Testis (tissue), 3 donors: ENCODE results near the gene MAN1B1. TPM values are rescaled to one million over a fixed set of nuclear protein-coding genes. Genes with fewer than 3 reads are reported as not detected.

ENCODE experiments used
- DNase-seq: peaks from one replicate; pipeline ENCODE4 v3.0.0-alpha.2; 2019
- H3K27ac ChIP-seq, 2 donors: fragments of 200-600 bp; sonication (generic); one replicate each; pipeline ENCODE4 v1.5.1; 2019
- H3K27me3 ChIP-seq: fragments of 200-600 bp; sonication (generic); one replicate; pipeline ENCODE4 v1.5.1; 2019
- H3K36me3 ChIP-seq: fragments of 200-600 bp; sonication (generic); one replicate; pipeline ENCODE4 v1.5.1; 2017; ENCODE audit warnings: low read depth; ENCODE audit errors: missing control alignments
- H3K4me1 ChIP-seq: fragments of 200-600 bp; sonication (generic); one replicate; pipeline ENCODE4 v1.5.1; 2019
- H3K4me3 ChIP-seq, 2 donors: fragments of 200-600 bp; sonication (generic); one replicate each; pipeline ENCODE4 v1.5.1; 2017 to 2019
- H3K9me3 ChIP-seq: fragments of 200-600 bp; sonication (generic); one replicate; pipeline ENCODE4 v1.5.1; 2017
- POLR2A ChIP-seq: fragments of 450-650 bp; IDR thresholded peaks from one replicate; pipeline ENCODE4 v1.6.1; 2017; ENCODE audit warnings: antibody characterized with exemption, mild to moderate bottlenecking, moderate library complexity
- WGBS, 2 donors: methylation state at CpG; one replicate each; pipeline ENCODE4 v1.1.5; 2018; 5-methylcytosine and 5-hydroxymethylcytosine counted together
- intact Hi-C: fragments of 100-400 bp; cut with DNase I; formaldehyde crosslinking; loops from one replicate; pipeline ENCODE4 v1.15.1; 2023; ENCODE audit warnings: low total_unique reads
- polyA plus RNA-seq: library from polyadenylated mRNA; stranded (reverse); fragments of 350-450 nt; fragmentation: Illumina TruSeq; extraction: RNeasy Lipid Tissue Mini Kit (QIAGEN cat#74804); gene quantifications from one replicate; pipeline ENCODE4 v1.2.3, GENCODE V29; 2014; ENCODE audit warnings: low read depth, low replicate concordance; ENCODE audit not compliant: insufficient read depth
- small RNA-seq, 2 donors: library from RNA; depleted of rRNA; stranded (forward); fragments of <200 nt; gene quantifications; one replicate each; pipeline ENCODE3, GENCODE V24; 2016
- total RNA-seq, 2 donors: library from RNA; depleted of rRNA; stranded (reverse); fragments of >200 nt; gene quantifications; one replicate each; pipeline ENCODE4 v1.2.3, GENCODE V29; 2016
- TF ChIP-seq, protein P1 (sequence below), 3 experiments: fragments of 450-650 bp in 2 of 3; fragments of 200-600 bp in 1 of 3; sonication (generic) in 1 of 3; IDR thresholded peaks; one replicate each; pipeline ENCODE4 v1.5.1; 2016 to 2019; ENCODE audit warnings: antibody characterized with exemption in 3 of 3, mild to moderate bottlenecking in 2 of 3, moderate library complexity in 1 of 3

MAN1B1 gene
- total and polyA plus RNA-seq, 3 donors from 2014 or later, result 62.2 to 124 (median 122) TPM

- Histone ChIP-seq H3K36me3 (no peaks in the 10 kb centered on the region), H3K4me3 (no peak overlapping the region), H3K27me3 (no peaks in the 10 kb centered on the region), H3K27ac (no peak overlapping the region), H3K9me3 (no peaks in the 10 kb centered on the region), H3K4me1 (peaks cover 11% of the 10 kb centered on the region)
- DNase-seq, result no peak
- intact Hi-C loops, result no loop called here
- WGBS, 2 donors, result 38 to 50% methylated on average over 4 of the region's 4 CpGs
- TF ChIP-seq, protein P1, sequence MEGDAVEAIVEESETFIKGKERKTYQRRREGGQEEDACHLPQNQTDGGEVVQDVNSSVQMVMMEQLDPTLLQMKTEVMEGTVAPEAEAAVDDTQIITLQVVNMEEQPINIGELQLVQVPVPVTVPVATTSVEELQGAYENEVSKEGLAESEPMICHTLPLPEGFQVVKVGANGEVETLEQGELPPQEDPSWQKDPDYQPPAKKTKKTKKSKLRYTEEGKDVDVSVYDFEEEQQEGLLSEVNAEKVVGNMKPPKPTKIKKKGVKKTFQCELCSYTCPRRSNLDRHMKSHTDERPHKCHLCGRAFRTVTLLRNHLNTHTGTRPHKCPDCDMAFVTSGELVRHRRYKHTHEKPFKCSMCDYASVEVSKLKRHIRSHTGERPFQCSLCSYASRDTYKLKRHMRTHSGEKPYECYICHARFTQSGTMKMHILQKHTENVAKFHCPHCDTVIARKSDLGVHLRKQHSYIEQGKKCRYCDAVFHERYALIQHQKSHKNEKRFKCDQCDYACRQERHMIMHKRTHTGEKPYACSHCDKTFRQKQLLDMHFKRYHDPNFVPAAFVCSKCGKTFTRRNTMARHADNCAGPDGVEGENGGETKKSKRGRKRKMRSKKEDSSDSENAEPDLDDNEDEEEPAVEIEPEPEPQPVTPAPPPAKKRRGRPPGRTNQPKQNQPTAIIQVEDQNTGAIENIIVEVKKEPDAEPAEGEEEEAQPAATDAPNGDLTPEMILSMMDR (IDR thresholded peaks at IDR 0.05), result no peak
- TF ChIP-seq POLR2A, result no peak
These were observed 71.8 kb downstream of the MAN1B1 start for GRCh38 chr9:137158625-137159024.

Small RNA genes lying within 50 kb of the gene (small RNA-seq; reads per million reads assigned to genes)
- gene RF00153, result 0 to 0.09 reads per million in 2 donors

Other genes with a start within 250 kb of the MAN1B1 start
Only the 30 nearest of the 36 such genes appear.
- 100 to 1,000 TPM; 509 to 749 TPM for gene FBXW5, start 142.2 kb upstream of the MAN1B1 start, total RNA-seq
- gene FBXW5, start 142.2 kb upstream of the MAN1B1 start, polyA plus RNA-seq, result 452 TPM
- 1 to 10 TPM; 4.6 to 4.9 TPM for gene C8G, start 141.7 kb upstream of the MAN1B1 start, total RNA-seq
- gene C8G, start 141.7 kb upstream of the MAN1B1 start, polyA plus RNA-seq, result 4.6 TPM
- 10 to 100 TPM; 11.5 to 27.8 TPM for gene LCN12, start 134.7 kb upstream of the MAN1B1 start, total RNA-seq
- gene LCN12, start 134.7 kb upstream of the MAN1B1 start, polyA plus RNA-seq, result 27.1 TPM
- gene PTGDS, start 109.5 kb upstream of the MAN1B1 start, total RNA-seq, result 1,000 to 10,000 TPM; 5,554 to 5,948 TPM
- 4,976 TPM for gene PTGDS, start 109.5 kb upstream of the MAN1B1 start, polyA plus RNA-seq
- 100 to 1,000 TPM in 1 of 2 donors, 10 to 100 TPM in 1; 59.3 to 131 TPM for gene LCNL1, start 104.0 kb upstream of the MAN1B1 start, total RNA-seq
- gene LCNL1, start 104.0 kb upstream of the MAN1B1 start, polyA plus RNA-seq, result 17.5 TPM
- gene PAXX, start 94.6 kb upstream of the MAN1B1 start, total RNA-seq, result 10 to 100 TPM; 47.8 to 56.6 TPM
- gene PAXX, start 94.6 kb upstream of the MAN1B1 start, polyA plus RNA-seq, result 25.9 TPM
- 1 to 10 TPM; 1.8 to 1.9 TPM for gene CLIC3, start 90.4 kb upstream of the MAN1B1 start, total RNA-seq
- 2.8 TPM for gene CLIC3, start 90.4 kb upstream of the MAN1B1 start, polyA plus RNA-seq
- 10 to 100 TPM; 56.0 to 65.5 TPM for gene ABCA2, start 58.7 kb upstream of the MAN1B1 start, total RNA-seq
- 33.6 TPM for gene ABCA2, start 58.7 kb upstream of the MAN1B1 start, polyA plus RNA-seq
- under 1 TPM; 0.06 to 0.24 TPM for gene FUT7, start 54.9 kb upstream of the MAN1B1 start, total RNA-seq
- 0.24 TPM for gene FUT7, start 54.9 kb upstream of the MAN1B1 start, polyA plus RNA-seq
- 100 to 1,000 TPM in 1 of 2 donors, 10 to 100 TPM in 1; 75.9 to 103 TPM for gene NPDC1, start 40.8 kb upstream of the MAN1B1 start, total RNA-seq
- gene NPDC1, start 40.8 kb upstream of the MAN1B1 start, polyA plus RNA-seq, result 47.7 TPM
- gene ENTPD2, start 32.9 kb upstream of the MAN1B1 start, total RNA-seq, result 1 to 10 TPM; 5.7 to 9.6 TPM
- gene ENTPD2, start 32.9 kb upstream of the MAN1B1 start, polyA plus RNA-seq, result 8.5 TPM
- gene SAPCD2, start 16.4 kb upstream of the MAN1B1 start, total RNA-seq, result 1 to 10 TPM; 1.4 to 1.7 TPM
- 0.78 TPM for gene SAPCD2, start 16.4 kb upstream of the MAN1B1 start, polyA plus RNA-seq
- gene UAP1L1, start 9.5 kb upstream of the MAN1B1 start, total RNA-seq, result 10 to 100 TPM in 1 of 2 donors, 1 to 10 TPM in 1; 7.2 to 10.1 TPM
- 6.9 TPM for gene UAP1L1, start 9.5 kb upstream of the MAN1B1 start, polyA plus RNA-seq
- 100 to 1,000 TPM; 207 to 215 TPM for gene DPP7, start 27.7 kb downstream of the MAN1B1 start, total RNA-seq
- gene DPP7, start 27.7 kb downstream of the MAN1B1 start, polyA plus RNA-seq, result 242 TPM
- 1 to 10 TPM; 1.5 to 3.8 TPM for gene GRIN1, start 52.2 kb downstream of the MAN1B1 start, total RNA-seq
- 0.79 TPM for gene GRIN1, start 52.2 kb downstream of the MAN1B1 start, polyA plus RNA-seq
- gene LRRC26, start 83.1 kb downstream of the MAN1B1 start, total RNA-seq, result 1 to 10 TPM; 2.4 to 5.1 TPM
- gene LRRC26, start 83.1 kb downstream of the MAN1B1 start, polyA plus RNA-seq, result not detected
- 10 to 100 TPM; 19.8 to 37.9 TPM for gene TMEM210, start 85.1 kb downstream of the MAN1B1 start, total RNA-seq
- gene TMEM210, start 85.1 kb downstream of the MAN1B1 start, polyA plus RNA-seq, result 83.2 TPM
- gene ANAPC2, start 101.6 kb downstream of the MAN1B1 start, total RNA-seq, result 10 to 100 TPM; 91.0 to 98.5 TPM
- 80.6 TPM for gene ANAPC2, start 101.6 kb downstream of the MAN1B1 start, polyA plus RNA-seq
- 100 to 1,000 TPM; 134 to 137 TPM for gene SSNA1, start 101.7 kb downstream of the MAN1B1 start, total RNA-seq
- 211 TPM for gene SSNA1, start 101.7 kb downstream of the MAN1B1 start, polyA plus RNA-seq
- 10 to 100 TPM; 25.9 to 35.2 TPM for gene TPRN, start 113.8 kb downstream of the MAN1B1 start, total RNA-seq
- gene TPRN, start 113.8 kb downstream of the MAN1B1 start, polyA plus RNA-seq, result 17.2 TPM
- 10 to 100 TPM; 48.0 to 51.2 TPM for gene TMEM203, start 118.7 kb downstream of the MAN1B1 start, total RNA-seq
- 36.3 TPM for gene TMEM203, start 118.7 kb downstream of the MAN1B1 start, polyA plus RNA-seq
- gene NDOR1, start 118.7 kb downstream of the MAN1B1 start, total RNA-seq, result 10 to 100 TPM; 27.5 to 29.1 TPM
- gene NDOR1, start 118.7 kb downstream of the MAN1B1 start, polyA plus RNA-seq, result 21.9 TPM
- gene RNF208, start 135.3 kb downstream of the MAN1B1 start, total RNA-seq, result 1 to 10 TPM; 3.0 to 4.1 TPM
- 7.7 TPM for gene RNF208, start 135.3 kb downstream of the MAN1B1 start, polyA plus RNA-seq
- 1 to 10 TPM; 3.7 to 5.6 TPM for gene CYSRT1, start 138.2 kb downstream of the MAN1B1 start, total RNA-seq
- gene CYSRT1, start 138.2 kb downstream of the MAN1B1 start, polyA plus RNA-seq, result 3.0 TPM
- gene RNF224, start 140.5 kb downstream of the MAN1B1 start, total RNA-seq, result under 1 TPM; 0.37 to 0.71 TPM
- 0.17 TPM for gene RNF224, start 140.5 kb downstream of the MAN1B1 start, polyA plus RNA-seq
- under 1 TPM; 0.24 to 0.25 TPM for gene SLC34A3, start 143.9 kb downstream of the MAN1B1 start, total RNA-seq
- 0.15 TPM for gene SLC34A3, start 143.9 kb downstream of the MAN1B1 start, polyA plus RNA-seq
- 100 to 1,000 TPM; 856 to 940 TPM for gene TUBB4B, start 154.3 kb downstream of the MAN1B1 start, total RNA-seq
- 1,777 TPM for gene TUBB4B, start 154.3 kb downstream of the MAN1B1 start, polyA plus RNA-seq
- 10 to 100 TPM; 14.6 to 34.1 TPM for gene STPG3, start 164.3 kb downstream of the MAN1B1 start, total RNA-seq
- gene STPG3, start 164.3 kb downstream of the MAN1B1 start, polyA plus RNA-seq, result 58.9 TPM
- gene NELFB, start 168.3 kb downstream of the MAN1B1 start, total RNA-seq, result 10 to 100 TPM; 60.9 to 76.7 TPM
- gene NELFB, start 168.3 kb downstream of the MAN1B1 start, polyA plus RNA-seq, result 55.0 TPM
- 1 to 10 TPM; 3.4 to 4.5 TPM for gene TOR4A, start 190.7 kb downstream of the MAN1B1 start, total RNA-seq
- 2.1 TPM for gene TOR4A, start 190.7 kb downstream of the MAN1B1 start, polyA plus RNA-seq